RWPE2 (cell line): ENCODE measurements around the gene LARGE1.

Experiments
- ATAC-seq: fragments of 200-7000 bp; cut with Tn5 transposase; 3 replicates; pipeline ENCODE4 v1.9.1; 2021; ENCODE audit warnings: low read depth
- DNase-seq: peaks from one replicate; pipeline ENCODE4 v3.0.0-alpha.2; 2020; ENCODE audit warnings: low spot score
- H3K27ac ChIP-seq: fragments of 450-650 bp; 2 replicates; pipeline ENCODE4 v1.5.1; 2017; ENCODE audit warnings: mild to moderate bottlenecking; ENCODE audit not compliant: poor library complexity, severe bottlenecking
- H3K27me3 ChIP-seq: fragments of 250-450 bp; sonication (Bioruptor Pico); 2 replicates; pipeline ENCODE4 v1.5.1; 2021; ENCODE audit warnings: mild to moderate bottlenecking, moderate library complexity; ENCODE audit not compliant: insufficient read depth, poor library complexity, severe bottlenecking
- H3K36me3 ChIP-seq: fragments of 250-450 bp; sonication (Bioruptor Pico); 2 replicates; pipeline ENCODE4 v1.5.1; 2020; ENCODE audit warnings: low read depth, mild to moderate bottlenecking, moderate library complexity
- H3K4me1 ChIP-seq: fragments of 250-450 bp; sonication (Bioruptor Pico); 2 replicates; pipeline ENCODE4 v1.5.1; 2021; ENCODE audit warnings: mild to moderate bottlenecking, moderate library complexity; ENCODE audit not compliant: insufficient read depth, poor library complexity, severe bottlenecking
- H3K4me3 ChIP-seq: fragments of 250-450 bp; sonication (Bioruptor Pico); 2 replicates; pipeline ENCODE4 v1.5.1; 2021; ENCODE audit warnings: mild to moderate bottlenecking, moderate library complexity; ENCODE audit not compliant: severe bottlenecking
- H3K9me3 ChIP-seq: fragments of 250-450 bp; sonication (Bioruptor Pico); 2 replicates; pipeline ENCODE4 v1.5.1; 2021; ENCODE audit warnings: mild to moderate bottlenecking, moderate library complexity; ENCODE audit not compliant: severe bottlenecking
- TF ChIP-seq, protein P1 (sequence below): fragments of 450-650 bp; IDR thresholded peaks from one replicate; pipeline ENCODE4 v1.5.1; 2017; ENCODE audit warnings: mild to moderate bottlenecking, moderate library complexity; ENCODE audit not compliant: poor library complexity, severe bottlenecking

Gene LARGE1

DNA sequence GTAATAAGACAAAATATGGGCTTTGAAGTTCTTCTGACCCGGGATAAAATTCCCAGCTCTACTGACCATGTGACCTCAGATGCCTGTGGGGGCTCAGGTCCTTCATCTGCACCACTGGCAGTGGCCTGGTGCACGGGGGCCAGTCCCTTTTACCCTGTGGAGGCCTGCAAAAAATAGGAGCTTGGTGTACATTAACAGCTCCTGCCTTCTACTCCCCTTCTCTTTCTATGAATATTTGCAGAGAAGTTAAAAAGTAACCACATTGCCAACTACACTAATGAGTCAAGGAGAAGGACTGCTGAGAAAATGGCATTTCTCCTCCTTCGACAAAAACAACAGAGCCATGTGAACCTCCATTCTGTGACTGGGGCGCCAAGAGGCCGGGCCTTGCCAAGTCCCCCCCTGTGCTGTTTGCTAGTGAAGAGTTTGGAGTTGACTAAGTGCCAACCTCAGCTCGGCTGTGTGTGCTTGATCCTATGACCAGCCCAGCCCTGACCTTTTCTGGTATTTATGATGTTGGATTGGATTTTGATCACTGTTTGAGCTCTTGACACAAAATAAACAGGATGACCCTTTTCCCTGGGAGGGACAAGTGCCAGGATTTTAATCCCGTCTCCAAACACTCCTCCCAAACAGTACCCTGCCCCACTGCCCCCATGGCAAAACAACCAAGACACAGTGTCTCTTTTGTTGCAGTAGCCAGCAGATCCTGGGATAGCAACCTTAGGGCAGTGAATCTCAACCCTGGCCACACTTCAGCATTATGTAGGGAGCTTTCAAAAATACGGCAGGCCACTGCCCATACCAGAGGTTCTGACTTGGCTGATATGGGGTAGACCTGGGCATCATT lies 380.1 kb downstream of the LARGE1 start:
- Histone ChIP-seq H3K4me3 (no peak overlapping the region), H3K27ac (no peak overlapping the region), H3K9me3 (no peaks in the 10 kb centered on the region), H3K4me1 (no peaks in the 10 kb centered on the region), H3K36me3 (no peaks in the 10 kb centered on the region), H3K27me3 (no peaks in the 10 kb centered on the region)
- no peak for DNase-seq
- ATAC-seq, result no peak
- TF ChIP-seq, protein P1, sequence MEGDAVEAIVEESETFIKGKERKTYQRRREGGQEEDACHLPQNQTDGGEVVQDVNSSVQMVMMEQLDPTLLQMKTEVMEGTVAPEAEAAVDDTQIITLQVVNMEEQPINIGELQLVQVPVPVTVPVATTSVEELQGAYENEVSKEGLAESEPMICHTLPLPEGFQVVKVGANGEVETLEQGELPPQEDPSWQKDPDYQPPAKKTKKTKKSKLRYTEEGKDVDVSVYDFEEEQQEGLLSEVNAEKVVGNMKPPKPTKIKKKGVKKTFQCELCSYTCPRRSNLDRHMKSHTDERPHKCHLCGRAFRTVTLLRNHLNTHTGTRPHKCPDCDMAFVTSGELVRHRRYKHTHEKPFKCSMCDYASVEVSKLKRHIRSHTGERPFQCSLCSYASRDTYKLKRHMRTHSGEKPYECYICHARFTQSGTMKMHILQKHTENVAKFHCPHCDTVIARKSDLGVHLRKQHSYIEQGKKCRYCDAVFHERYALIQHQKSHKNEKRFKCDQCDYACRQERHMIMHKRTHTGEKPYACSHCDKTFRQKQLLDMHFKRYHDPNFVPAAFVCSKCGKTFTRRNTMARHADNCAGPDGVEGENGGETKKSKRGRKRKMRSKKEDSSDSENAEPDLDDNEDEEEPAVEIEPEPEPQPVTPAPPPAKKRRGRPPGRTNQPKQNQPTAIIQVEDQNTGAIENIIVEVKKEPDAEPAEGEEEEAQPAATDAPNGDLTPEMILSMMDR, result no peak

DNA sequence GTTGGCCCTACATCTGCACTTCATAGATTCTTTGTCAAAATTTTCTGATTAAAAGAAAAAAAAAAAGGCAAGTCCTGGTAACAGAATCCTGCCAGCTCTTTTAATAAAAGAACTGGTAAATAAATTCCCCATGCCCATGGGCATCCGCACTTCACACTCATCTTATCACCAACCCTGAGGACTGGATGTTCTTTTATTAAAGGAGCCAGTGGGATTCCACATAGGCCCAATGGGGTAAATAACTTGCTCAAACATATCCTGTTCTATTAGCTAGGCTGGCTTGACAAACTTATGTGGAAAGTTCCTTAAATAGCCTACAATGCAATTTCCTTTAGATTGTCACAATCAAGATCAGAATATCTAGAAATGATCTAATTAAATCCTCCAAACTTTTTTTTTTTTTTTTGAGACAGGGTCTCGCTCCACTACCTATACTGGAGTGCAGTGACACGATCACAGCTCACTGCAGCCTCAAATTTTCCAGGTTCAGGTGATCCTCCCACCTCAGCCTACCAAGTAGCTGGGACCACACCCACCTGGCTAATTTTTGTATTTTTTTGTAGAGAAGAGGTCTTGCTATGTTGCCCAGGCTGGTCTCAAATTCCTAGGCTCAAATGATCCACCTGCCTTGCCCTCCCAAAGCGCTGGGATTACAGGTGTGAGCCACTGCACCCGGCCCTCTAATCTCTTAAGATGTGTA lies 380.9 kb downstream of the LARGE1 start:
- TF ChIP-seq, protein P1, result no peak
- Histone ChIP-seq H3K27ac (no peak overlapping the region), H3K4me1 (no peaks in the 10 kb centered on the region), H3K9me3 (no peaks in the 10 kb centered on the region), H3K4me3 (no peak overlapping the region), H3K36me3 (no peaks in the 10 kb centered on the region), H3K27me3 (no peaks in the 10 kb centered on the region)
- ATAC-seq (no peak), DNase-seq (no peak)

DNA sequence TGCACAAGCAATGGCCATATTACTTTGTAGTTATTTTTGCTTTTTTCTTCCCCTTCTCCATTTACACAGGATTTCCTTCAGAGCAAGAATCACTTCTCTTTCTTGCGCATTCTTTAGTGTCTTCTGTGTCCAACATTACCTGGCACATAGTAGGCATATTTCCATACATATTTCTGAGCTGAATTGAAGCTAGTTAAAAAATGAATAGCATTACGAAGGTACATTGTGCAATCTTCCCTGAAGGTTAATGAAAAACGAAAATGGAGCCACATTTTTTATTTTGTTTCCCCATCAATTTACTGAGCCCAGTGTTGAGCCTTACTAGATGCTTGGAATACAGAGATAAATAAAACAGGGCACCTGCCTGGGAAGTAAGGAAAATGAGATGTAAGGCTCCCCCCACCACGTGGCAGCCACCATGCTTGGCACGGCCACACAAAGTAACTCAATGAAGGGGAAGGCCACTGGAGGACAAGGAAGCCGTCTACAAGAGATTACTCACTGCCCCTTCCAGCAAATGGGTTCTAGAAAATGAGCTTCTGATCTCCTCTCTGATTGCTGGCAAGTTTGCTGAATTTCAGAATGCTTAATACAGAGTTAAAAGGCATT lies 381.9 kb downstream of the LARGE1 start:
- Histone ChIP-seq H3K27ac (no peak overlapping the region), H3K4me1 (no peaks in the 10 kb centered on the region)
- ATAC-seq, result no peak

DNA sequence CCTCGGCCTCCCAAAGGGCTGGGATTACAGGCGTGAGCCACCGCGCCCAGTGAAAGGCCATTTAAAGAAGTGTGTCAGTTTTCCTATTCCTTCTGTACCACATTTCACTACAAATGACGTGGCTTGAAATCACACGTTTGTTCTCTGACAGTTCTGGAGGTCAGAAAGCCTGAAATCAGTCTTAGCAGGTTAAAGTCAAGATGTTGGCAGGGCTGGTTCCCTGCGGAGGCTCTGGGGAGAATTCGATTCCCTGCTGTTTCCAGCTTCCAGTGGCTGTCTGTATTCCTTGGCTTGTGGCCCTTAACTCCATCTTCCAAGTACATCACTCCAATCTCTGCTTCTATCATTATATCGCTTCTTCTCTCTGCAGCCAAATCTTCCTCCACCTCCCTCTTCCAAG lies 383.2 kb downstream of the LARGE1 start:
- ATAC-seq (no peak), DNase-seq (no peak)
- H3K36me3 ChIP-seq, result no peaks in the 10 kb centered on the region
- H3K4me3 ChIP-seq, result no peak overlapping the region
- H3K9me3 ChIP-seq, result no peaks in the 10 kb centered on the region
- TF ChIP-seq, protein P1, result no peak
- H3K4me1 ChIP-seq, result no peaks in the 10 kb centered on the region
- H3K27me3 ChIP-seq, result no peaks in the 10 kb centered on the region
- no peak overlapping the region for H3K27ac ChIP-seq

More for the DNA sequence above, 381.9 kb downstream of the LARGE1 start:
- TF ChIP-seq, protein P1, result no peak
- no peaks in the 10 kb centered on the region for H3K27me3 ChIP-seq
- H3K9me3 ChIP-seq, result no peaks in the 10 kb centered on the region
- no peaks in the 10 kb centered on the region for H3K36me3 ChIP-seq
- H3K4me3 ChIP-seq, result no peak overlapping the region
- no peak for DNase-seq
